Activated CD4-positive, alpha-beta T cell treated with anti-CD3 and anti-CD28 coated beads, Interleukin-2, Interleukin-4, amounts not matched to agents 100 ng/mL and 50 ng/mL, durations not matched to agents 16 hours and 8 hours (primary cell): ENCODE measurements around the gene RBFOX1.
"Not testable (repeated sequence)": the region's sequence is repeated elsewhere in the genome, so short reads cannot be mapped to it uniquely, and the experiment has no call there.

Experiments
- DNase-seq: peaks from one replicate; pipeline ENCODE4 v3.0.0-alpha.2; 2020; ENCODE audit warnings: low spot score

RBFOX1 gene

GRCh38 chr16:7470344-7470743 is 137.7 kb downstream of the RBFOX1 start:
- DNase-seq: no peak

GRCh38 chr16:7471268-7471667 is 138.6 kb downstream of the RBFOX1 start:
- no peak for DNase-seq

- no peak for DNase-seq
Observed at GRCh38 chr16:7482032-7482431, 149.4 kb downstream of the RBFOX1 start.

GRCh38 chr16:7482596-7483290 is 150.1 kb downstream of the RBFOX1 start:
- no peak for DNase-seq

GRCh38 chr16:7487574-7488323 is 155.1 kb downstream of the RBFOX1 start:
- DNase-seq: no peak

GRCh38 chr16:7492122-7492521 is 159.5 kb downstream of the RBFOX1 start:
- DNase-seq: no peak

GRCh38 chr16:7493133-7493532 is 160.5 kb downstream of the RBFOX1 start:
- no peak for DNase-seq

- no peak for DNase-seq
Observed at GRCh38 chr16:7497691-7498090, 165.0 kb downstream of the RBFOX1 start.

GRCh38 chr16:7501868-7502267 is 169.2 kb downstream of the RBFOX1 start:
- DNase-seq: no peak

- not testable (repeated sequence) for DNase-seq
Observed at GRCh38 chr16:7502591-7503157, 170.0 kb downstream of the RBFOX1 start.

GRCh38 chr16:7503666-7504065 is 171.0 kb downstream of the RBFOX1 start:
- DNase-seq: no peak

GRCh38 chr16:7504844-7505243 is 172.2 kb downstream of the RBFOX1 start:
- DNase-seq: no peak

GRCh38 chr16:7505495-7505894 is 172.8 kb downstream of the RBFOX1 start:
- no peak for DNase-seq

- DNase-seq: no peak
Observed at GRCh38 chr16:7506363-7506762, 173.7 kb downstream of the RBFOX1 start.

GRCh38 chr16:7508656-7509055 is 176.0 kb downstream of the RBFOX1 start:
- no peak for DNase-seq

- no peak for DNase-seq
Observed at GRCh38 chr16:7509963-7510601, 177.4 kb downstream of the RBFOX1 start.

- DNase-seq: no peak
Observed at GRCh38 chr16:7511549-7512260, 179.1 kb downstream of the RBFOX1 start.

- no peak for DNase-seq
Observed at GRCh38 chr16:7512503-7512902, 179.9 kb downstream of the RBFOX1 start.

GRCh38 chr16:7513429-7513828 is 180.8 kb downstream of the RBFOX1 start:
- peak; percentile 19 for DNase-seq

- no peak for DNase-seq
Observed at GRCh38 chr16:7515543-7515942, 182.9 kb downstream of the RBFOX1 start.

- DNase-seq: no peak
Observed at GRCh38 chr16:7517496-7517895, 184.9 kb downstream of the RBFOX1 start.

GRCh38 chr16:7518158-7518557 is 185.5 kb downstream of the RBFOX1 start:
- no peak for DNase-seq
